ENCODE data around the gene ANKDD1A. TPM values are rescaled to one million over a fixed set of nuclear protein-coding genes. Genes with fewer than 3 reads are reported as not detected.

Gene ANKDD1A
- total RNA-seq, 1 donor from 2014 or later, result 3.2 TPM

DNA sequence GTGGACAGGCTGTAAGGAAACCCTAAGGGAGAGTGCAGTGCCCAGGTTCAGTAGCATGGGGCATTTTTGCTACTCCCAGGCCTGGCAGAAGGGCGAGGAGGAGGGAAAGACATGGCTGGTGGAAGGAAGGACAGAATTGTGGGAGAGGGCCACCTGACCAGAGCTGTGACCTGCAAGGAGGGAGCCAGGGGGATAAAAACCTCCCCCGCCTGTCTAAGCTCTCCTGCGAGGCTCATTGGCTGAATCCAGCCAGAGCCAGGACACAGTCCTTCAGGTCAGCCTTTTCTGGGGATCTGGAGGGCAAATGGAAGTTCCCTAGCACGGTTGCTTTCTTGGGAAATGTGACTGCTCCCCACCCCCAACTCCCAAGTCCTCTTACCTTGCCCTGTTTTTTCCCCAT, 13.3 kb upstream of the ANKDD1A start:
- no peaks in the 10 kb centered on the region for H3K27me3 ChIP-seq (ENCODE audit: control insufficient read depth, insufficient read depth, low read length)
- FAIRE-seq, result no peak
- no peak for DNase-seq (ENCODE audit: low read depth)
- H3K36me3 ChIP-seq (ENCODE audit: control insufficient read depth, insufficient read depth, low read length), result no peaks in the 10 kb centered on the region
- no peak for TF ChIP-seq CTCF (IDR thresholded peaks at IDR 0.05; ENCODE audit: insufficient read depth, low read length, severe bottlenecking)
- no peak overlapping the region for H3K4me3 ChIP-seq (ENCODE audit: low read depth, low read length)

DNA sequence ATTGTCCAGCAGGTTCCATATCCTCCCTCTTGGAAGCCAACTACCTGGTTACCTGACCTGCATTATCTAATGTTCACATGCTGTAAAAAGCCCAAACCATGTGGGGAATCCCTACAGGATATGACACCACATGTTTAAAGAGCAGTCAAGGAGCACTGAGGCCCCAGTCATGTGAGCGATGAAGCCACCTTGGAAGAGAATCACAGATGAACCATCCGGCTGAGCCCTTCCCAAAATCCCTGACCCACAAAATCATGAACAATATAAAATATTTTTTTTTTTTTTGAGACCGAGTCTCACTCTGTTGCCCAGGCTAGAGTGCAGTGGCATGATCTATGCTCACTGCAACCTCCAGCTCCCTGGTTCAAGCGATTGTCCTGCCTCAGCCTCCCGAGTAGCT, 10.6 kb upstream of the ANKDD1A start:
- FAIRE-seq (no peak), DNase-seq (ENCODE audit: low read depth) (no peak)
- no peaks in the 10 kb centered on the region for H3K36me3 ChIP-seq (ENCODE audit: control insufficient read depth, insufficient read depth, low read length)
- H3K27me3 ChIP-seq (ENCODE audit: control insufficient read depth, insufficient read depth, low read length), result no peaks in the 10 kb centered on the region
- no peak overlapping the region for H3K4me3 ChIP-seq (ENCODE audit: low read depth, low read length)
- TF ChIP-seq CTCF (IDR thresholded peaks at IDR 0.05; ENCODE audit: insufficient read depth, low read length, severe bottlenecking), result no peak

- H3K27me3 ChIP-seq (ENCODE audit: control insufficient read depth, insufficient read depth, low read length), result no peaks in the 10 kb centered on the region
- DNase-seq (ENCODE audit: low read depth), result no peak
- no peak for TF ChIP-seq CTCF (IDR thresholded peaks at IDR 0.05; ENCODE audit: insufficient read depth, low read length, severe bottlenecking)
- no peak overlapping the region for H3K4me3 ChIP-seq (ENCODE audit: low read depth, low read length)
- H3K36me3 ChIP-seq (ENCODE audit: control insufficient read depth, insufficient read depth, low read length), result no peaks in the 10 kb centered on the region
- no peak for FAIRE-seq
Measured at GRCh38 chr15:64901914-64902313, 9.8 kb upstream of the ANKDD1A start.

- no peaks in the 10 kb centered on the region for H3K36me3 ChIP-seq (ENCODE audit: control insufficient read depth, insufficient read depth, low read length)
- H3K4me3 ChIP-seq (ENCODE audit: low read depth, low read length), result no peak overlapping the region
- DNase-seq (ENCODE audit: low read depth) (no peak), FAIRE-seq (no peak)
- H3K27me3 ChIP-seq (ENCODE audit: control insufficient read depth, insufficient read depth, low read length), result no peaks in the 10 kb centered on the region
- no peak for TF ChIP-seq CTCF (IDR thresholded peaks at IDR 0.05; ENCODE audit: insufficient read depth, low read length, severe bottlenecking)
Measured at GRCh38 chr15:64902863-64903262, 8.8 kb upstream of the ANKDD1A start.

DNA sequence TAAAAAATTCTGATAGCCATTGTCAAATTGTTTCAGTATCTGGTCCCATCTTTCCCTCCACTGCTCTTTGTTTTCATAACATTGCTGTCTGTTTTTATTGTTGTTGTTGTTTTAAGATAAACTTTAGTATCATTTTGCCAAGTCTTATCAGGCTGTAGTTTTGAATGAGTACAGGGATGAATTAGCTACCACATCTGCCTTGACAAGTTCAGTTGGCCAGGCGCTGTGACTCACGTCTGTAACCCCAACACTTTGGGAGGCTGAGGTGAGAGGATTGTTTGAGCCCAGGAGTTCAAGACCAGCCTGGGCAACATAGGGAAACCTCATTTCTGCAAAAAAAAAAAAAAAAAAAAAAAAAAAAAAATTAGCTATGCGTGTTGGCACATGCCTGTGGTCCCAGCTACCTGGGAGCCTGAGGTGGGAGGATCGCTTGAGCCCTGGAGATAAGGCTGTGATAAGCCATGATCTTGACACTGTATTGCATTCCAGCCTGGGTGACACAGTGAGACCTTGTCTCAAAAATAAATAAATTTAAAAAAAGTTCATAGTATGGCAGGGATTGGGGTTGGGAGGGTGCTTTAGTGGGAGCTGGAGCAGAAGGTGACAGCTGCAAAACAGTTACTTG, 8.3 kb upstream of the ANKDD1A start:
- Histone ChIP-seq H3K36me3 (ENCODE audit: control insufficient read depth, insufficient read depth, low read length) (no peaks in the 10 kb centered on the region), H3K27me3 (ENCODE audit: control insufficient read depth, insufficient read depth, low read length) (no peaks in the 10 kb centered on the region), H3K4me3 (ENCODE audit: low read depth, low read length) (no peak overlapping the region)
- no peak for TF ChIP-seq CTCF (IDR thresholded peaks at IDR 0.05; ENCODE audit: insufficient read depth, low read length, severe bottlenecking)
- FAIRE-seq, result no peak
- no peak for DNase-seq (ENCODE audit: low read depth)

DNA sequence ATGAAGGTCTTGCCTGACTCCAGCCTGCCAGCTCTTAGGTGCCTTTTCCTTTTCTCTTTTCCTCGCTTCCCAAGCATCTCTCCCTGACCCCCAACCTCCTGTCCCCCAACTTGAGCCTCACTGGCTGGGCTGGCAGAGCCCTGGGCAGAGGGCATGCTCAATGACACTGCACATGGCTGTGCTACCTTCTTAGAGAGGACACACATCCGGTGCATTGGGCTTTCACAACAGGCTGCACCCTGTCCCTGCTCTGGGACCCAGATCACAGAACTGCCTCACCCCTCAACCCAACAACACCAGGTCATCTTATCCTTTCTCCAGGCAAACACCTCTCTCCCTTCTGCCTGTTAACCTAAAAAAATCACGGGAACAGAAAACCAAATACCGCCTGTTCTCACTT, 7.5 kb upstream of the ANKDD1A start:
- Histone ChIP-seq H3K36me3 (ENCODE audit: control insufficient read depth, insufficient read depth, low read length) (no peaks in the 10 kb centered on the region), H3K4me3 (ENCODE audit: low read depth, low read length) (no peak overlapping the region), H3K27me3 (ENCODE audit: control insufficient read depth, insufficient read depth, low read length) (no peaks in the 10 kb centered on the region)
- no peak for TF ChIP-seq CTCF (IDR thresholded peaks at IDR 0.05; ENCODE audit: insufficient read depth, low read length, severe bottlenecking)
- DNase-seq (ENCODE audit: low read depth) (no peak), FAIRE-seq (no peak)

All from bronchial epithelial cell (primary cell).